ENCODE measurements around the gene PLPP4.

The PLPP4 gene

GRCh38 chr10:120552262-120552661 lies 95.2 kb downstream of the PLPP4 start:
- TF ChIP-seq CTCF (conservative IDR thresholded peaks at IDR 0.05; ENCODE audit: low read depth, low read length): no peak

GRCh38 chr10:120553911-120554310 lies 96.9 kb downstream of the PLPP4 start:
- Histone ChIP-seq H3K79me2 (ENCODE audit: insufficient read depth, low read depth) (no peaks in the 10 kb centered on the region), H3K4me2 (no peak overlapping the region)

More at GRCh38 chr10:120552262-120552661, 95.2 kb downstream of the PLPP4 start:
- H4K20me1 ChIP-seq (ENCODE audit: insufficient read depth): no peaks in the 10 kb centered on the region
- H3K9ac ChIP-seq: no peak overlapping the region
- H3K27ac ChIP-seq: no peak overlapping the region
- no peaks in the 10 kb centered on the region for H3K4me1 ChIP-seq (ENCODE audit: low read depth, poor library complexity, severe bottlenecking)
- H3K79me2 ChIP-seq (ENCODE audit: insufficient read depth, low read depth): no peaks in the 10 kb centered on the region
- no peak overlapping the region for H3K4me3 ChIP-seq (IDR thresholded peaks at IDR 0.05; ENCODE audit: insufficient read depth, low read depth, low read length)
- H2AFZ ChIP-seq (ENCODE audit: low read depth): no peak overlapping the region
- no peak overlapping the region for H3K4me2 ChIP-seq
- no peaks in the 10 kb centered on the region for H3K27me3 ChIP-seq (ENCODE audit: insufficient read depth, low read depth)
- H3K36me3 ChIP-seq (ENCODE audit: insufficient read depth): no peaks in the 10 kb centered on the region

GRCh38 chr10:120555436-120555835 lies 98.4 kb downstream of the PLPP4 start:
- no peak for TF ChIP-seq CTCF (conservative IDR thresholded peaks at IDR 0.05; ENCODE audit: low read depth, low read length)
- H3K4me1 ChIP-seq (ENCODE audit: low read depth, poor library complexity, severe bottlenecking): no peaks in the 10 kb centered on the region

More at GRCh38 chr10:120553911-120554310, 96.9 kb downstream of the PLPP4 start:
- H3K4me3 ChIP-seq (IDR thresholded peaks at IDR 0.05; ENCODE audit: insufficient read depth, low read depth, low read length): no peak overlapping the region
- no peak overlapping the region for H2AFZ ChIP-seq (ENCODE audit: low read depth)
- no peaks in the 10 kb centered on the region for H3K4me1 ChIP-seq (ENCODE audit: low read depth, poor library complexity, severe bottlenecking)
- no peak overlapping the region for H3K27ac ChIP-seq
- no peak for TF ChIP-seq CTCF (conservative IDR thresholded peaks at IDR 0.05; ENCODE audit: low read depth, low read length)
- no peaks in the 10 kb centered on the region for H3K36me3 ChIP-seq (ENCODE audit: insufficient read depth)
- no peaks in the 10 kb centered on the region for H3K27me3 ChIP-seq (ENCODE audit: insufficient read depth, low read depth)
- no peak overlapping the region for H3K9ac ChIP-seq
- no peaks in the 10 kb centered on the region for H4K20me1 ChIP-seq (ENCODE audit: insufficient read depth)

GRCh38 chr10:120555842-120556532 lies 99.0 kb downstream of the PLPP4 start:
- no peak overlapping the region for H3K9ac ChIP-seq

More at GRCh38 chr10:120555436-120555835, 98.4 kb downstream of the PLPP4 start:
- H3K9ac ChIP-seq: no peak overlapping the region
- H4K20me1 ChIP-seq (ENCODE audit: insufficient read depth): no peaks in the 10 kb centered on the region
- no peak overlapping the region for H2AFZ ChIP-seq (ENCODE audit: low read depth)
- no peaks in the 10 kb centered on the region for H3K36me3 ChIP-seq (ENCODE audit: insufficient read depth)
- no peaks in the 10 kb centered on the region for H3K79me2 ChIP-seq (ENCODE audit: insufficient read depth, low read depth)
- no peak overlapping the region for H3K4me2 ChIP-seq
- no peak overlapping the region for H3K27ac ChIP-seq
- no peak overlapping the region for H3K4me3 ChIP-seq (IDR thresholded peaks at IDR 0.05; ENCODE audit: insufficient read depth, low read depth, low read length)
- H3K27me3 ChIP-seq (ENCODE audit: insufficient read depth, low read depth): no peaks in the 10 kb centered on the region

More at GRCh38 chr10:120555842-120556532, 99.0 kb downstream of the PLPP4 start:
- no peaks in the 10 kb centered on the region for H4K20me1 ChIP-seq (ENCODE audit: insufficient read depth)
- H3K4me1 ChIP-seq (ENCODE audit: low read depth, poor library complexity, severe bottlenecking): no peaks in the 10 kb centered on the region
- no peak overlapping the region for H3K4me3 ChIP-seq (IDR thresholded peaks at IDR 0.05; ENCODE audit: insufficient read depth, low read depth, low read length)
- H2AFZ ChIP-seq (ENCODE audit: low read depth): no peak overlapping the region
- no peak overlapping the region for H3K4me2 ChIP-seq
- no peaks in the 10 kb centered on the region for H3K79me2 ChIP-seq (ENCODE audit: insufficient read depth, low read depth)
- TF ChIP-seq CTCF (conservative IDR thresholded peaks at IDR 0.05; ENCODE audit: low read depth, low read length): no peak
- no peaks in the 10 kb centered on the region for H3K27me3 ChIP-seq (ENCODE audit: insufficient read depth, low read depth)
- H3K36me3 ChIP-seq (ENCODE audit: insufficient read depth): no peaks in the 10 kb centered on the region
- H3K27ac ChIP-seq: no peak overlapping the region
